ENCODE measurements around the gene HNRNPA2B1.
"Not testable (repeated sequence)": the region's sequence is repeated elsewhere in the genome, so short reads cannot be mapped to it uniquely, and the experiment has no call there.

HNRNPA2B1 gene

GRCh38 chr7:26178272-26178960 is 22.1 kb downstream of the HNRNPA2B1 start:
- H3K4me1 ChIP-seq (ENCODE audit: control insufficient read depth in 2 of 2, insufficient read depth in 2 of 2, low read length in 2 of 2), result no peaks in the 10 kb centered on the region
- H3K9ac ChIP-seq (ENCODE audit: low read depth in 1 of 2, low read length in 2 of 2), result no peak overlapping the region
- H3K27me3 ChIP-seq (ENCODE audit: control insufficient read depth in 2 of 2, insufficient read depth in 2 of 2, low read length in 2 of 2), result no peaks in the 10 kb centered on the region
- no peak overlapping the region for H3K4me3 ChIP-seq (ENCODE audit: low read length in 2 of 2)
- peaks cover 0 to 2% of the 10 kb centered on the region in 2 donors for H3K36me3 ChIP-seq (ENCODE audit: control insufficient read depth in 2 of 2, insufficient read depth in 2 of 2, low read length in 2 of 2)
- H3K27ac ChIP-seq (ENCODE audit: low read depth in 2 of 2, low read length in 2 of 2), result no peak overlapping the region
- H3K9me3 ChIP-seq (ENCODE audit: control insufficient read depth in 2 of 2, low read length in 2 of 2), result no peaks in the 10 kb centered on the region

- not testable (repeated sequence) for H3K4me1 ChIP-seq (ENCODE audit: control insufficient read depth in 2 of 2, insufficient read depth in 2 of 2, low read length in 2 of 2); H3K27ac ChIP-seq (ENCODE audit: low read depth in 2 of 2, low read length in 2 of 2); H3K9ac ChIP-seq (ENCODE audit: low read depth in 1 of 2, low read length in 2 of 2); H3K4me3 ChIP-seq (ENCODE audit: low read length in 2 of 2); H3K9me3 ChIP-seq (ENCODE audit: control insufficient read depth in 2 of 2, low read length in 2 of 2); H3K36me3 ChIP-seq (ENCODE audit: control insufficient read depth in 2 of 2, insufficient read depth in 2 of 2, low read length in 2 of 2); H3K27me3 ChIP-seq (ENCODE audit: control insufficient read depth in 2 of 2, insufficient read depth in 2 of 2, low read length in 2 of 2)
Observed at GRCh38 chr7:26177269-26177668, 23.3 kb downstream of the HNRNPA2B1 start.

- H3K4me1 ChIP-seq (ENCODE audit: control insufficient read depth in 2 of 2, insufficient read depth in 2 of 2, low read length in 2 of 2); H3K27me3 ChIP-seq (ENCODE audit: control insufficient read depth in 2 of 2, insufficient read depth in 2 of 2, low read length in 2 of 2); H3K36me3 ChIP-seq (ENCODE audit: control insufficient read depth in 2 of 2, insufficient read depth in 2 of 2, low read length in 2 of 2); H3K27ac ChIP-seq (ENCODE audit: low read depth in 2 of 2, low read length in 2 of 2); H3K9me3 ChIP-seq (ENCODE audit: control insufficient read depth in 2 of 2, low read length in 2 of 2); H3K9ac ChIP-seq (ENCODE audit: low read depth in 1 of 2, low read length in 2 of 2); H3K4me3 ChIP-seq (ENCODE audit: low read length in 2 of 2): not testable (repeated sequence)
Observed at GRCh38 chr7:26176696-26177095, 23.9 kb downstream of the HNRNPA2B1 start.

- not testable (repeated sequence) for H3K9me3 ChIP-seq (ENCODE audit: control insufficient read depth in 2 of 2, low read length in 2 of 2); H3K27me3 ChIP-seq (ENCODE audit: control insufficient read depth in 2 of 2, insufficient read depth in 2 of 2, low read length in 2 of 2); H3K9ac ChIP-seq (ENCODE audit: low read depth in 1 of 2, low read length in 2 of 2); H3K4me1 ChIP-seq (ENCODE audit: control insufficient read depth in 2 of 2, insufficient read depth in 2 of 2, low read length in 2 of 2); H3K36me3 ChIP-seq (ENCODE audit: control insufficient read depth in 2 of 2, insufficient read depth in 2 of 2, low read length in 2 of 2); H3K4me3 ChIP-seq (ENCODE audit: low read length in 2 of 2); H3K27ac ChIP-seq (ENCODE audit: low read depth in 2 of 2, low read length in 2 of 2)
Observed at GRCh38 chr7:26175903-26176302, 24.6 kb downstream of the HNRNPA2B1 start.

- H3K27me3 ChIP-seq (ENCODE audit: control insufficient read depth in 2 of 2, insufficient read depth in 2 of 2, low read length in 2 of 2), result no peaks in the 10 kb centered on the region
Observed at GRCh38 chr7:26172048-26172447, 28.5 kb downstream of the HNRNPA2B1 start.

GRCh38 chr7:26171601-26172000 is 28.9 kb downstream of the HNRNPA2B1 start:
- no peaks in the 10 kb centered on the region for H3K27me3 ChIP-seq (ENCODE audit: control insufficient read depth in 2 of 2, insufficient read depth in 2 of 2, low read length in 2 of 2)
- no peak overlapping the region for H3K9ac ChIP-seq (ENCODE audit: low read depth in 1 of 2, low read length in 2 of 2)
- no peak overlapping the region for H3K27ac ChIP-seq (ENCODE audit: low read depth in 2 of 2, low read length in 2 of 2)
- no peaks in the 10 kb centered on the region for H3K9me3 ChIP-seq (ENCODE audit: control insufficient read depth in 2 of 2, low read length in 2 of 2)
- H3K4me1 ChIP-seq (ENCODE audit: control insufficient read depth in 2 of 2, insufficient read depth in 2 of 2, low read length in 2 of 2), result peaks cover 8 to 9% of the 10 kb centered on the region in 2 donors
- H3K4me3 ChIP-seq (ENCODE audit: low read length in 2 of 2), result no peak overlapping the region
- peaks cover 0 to 2% of the 10 kb centered on the region in 2 donors for H3K36me3 ChIP-seq (ENCODE audit: control insufficient read depth in 2 of 2, insufficient read depth in 2 of 2, low read length in 2 of 2)

More at GRCh38 chr7:26172048-26172447, 28.5 kb downstream of the HNRNPA2B1 start:
- peaks cover 0 to 2% of the 10 kb centered on the region in 2 donors for H3K36me3 ChIP-seq (ENCODE audit: control insufficient read depth in 2 of 2, insufficient read depth in 2 of 2, low read length in 2 of 2)
- no peak overlapping the region for H3K4me3 ChIP-seq (ENCODE audit: low read length in 2 of 2)
- no peak overlapping the region for H3K27ac ChIP-seq (ENCODE audit: low read depth in 2 of 2, low read length in 2 of 2)
- no peak overlapping the region for H3K9ac ChIP-seq (ENCODE audit: low read depth in 1 of 2, low read length in 2 of 2)
- H3K4me1 ChIP-seq (ENCODE audit: control insufficient read depth in 2 of 2, insufficient read depth in 2 of 2, low read length in 2 of 2), result peaks cover 4 to 5% of the 10 kb centered on the region in 2 donors
- no peaks in the 10 kb centered on the region for H3K9me3 ChIP-seq (ENCODE audit: control insufficient read depth in 2 of 2, low read length in 2 of 2)

- H3K4me1 ChIP-seq (ENCODE audit: control insufficient read depth in 2 of 2, insufficient read depth in 2 of 2, low read length in 2 of 2), result peaks cover 8 to 9% of the 10 kb centered on the region in 2 donors
- no peak overlapping the region for H3K9ac ChIP-seq (ENCODE audit: low read depth in 1 of 2, low read length in 2 of 2)
- H3K4me3 ChIP-seq (ENCODE audit: low read length in 2 of 2), result no peak overlapping the region
- H3K9me3 ChIP-seq (ENCODE audit: control insufficient read depth in 2 of 2, low read length in 2 of 2), result no peaks in the 10 kb centered on the region
- H3K36me3 ChIP-seq (ENCODE audit: control insufficient read depth in 2 of 2, insufficient read depth in 2 of 2, low read length in 2 of 2), result peaks cover 0 to 2% of the 10 kb centered on the region in 2 donors
- H3K27me3 ChIP-seq (ENCODE audit: control insufficient read depth in 2 of 2, insufficient read depth in 2 of 2, low read length in 2 of 2), result no peaks in the 10 kb centered on the region
- H3K27ac ChIP-seq (ENCODE audit: low read depth in 2 of 2, low read length in 2 of 2), result no peak overlapping the region
Observed at GRCh38 chr7:26170663-26171062, 29.9 kb downstream of the HNRNPA2B1 start.

GRCh38 chr7:26169271-26169670 is 31.3 kb downstream of the HNRNPA2B1 start:
- H3K9me3 ChIP-seq (ENCODE audit: control insufficient read depth in 2 of 2, low read length in 2 of 2), result no peaks in the 10 kb centered on the region
- peaks cover 8 to 9% of the 10 kb centered on the region in 2 donors for H3K4me1 ChIP-seq (ENCODE audit: control insufficient read depth in 2 of 2, insufficient read depth in 2 of 2, low read length in 2 of 2)
- H3K4me3 ChIP-seq (ENCODE audit: low read length in 2 of 2), result no peak overlapping the region
- no peak overlapping the region for H3K27ac ChIP-seq (ENCODE audit: low read depth in 2 of 2, low read length in 2 of 2)
- no peaks in the 10 kb centered on the region for H3K27me3 ChIP-seq (ENCODE audit: control insufficient read depth in 2 of 2, insufficient read depth in 2 of 2, low read length in 2 of 2)
- H3K9ac ChIP-seq (ENCODE audit: low read depth in 1 of 2, low read length in 2 of 2), result no peak overlapping the region
- H3K36me3 ChIP-seq (ENCODE audit: control insufficient read depth in 2 of 2, insufficient read depth in 2 of 2, low read length in 2 of 2), result peaks cover 0 to 2% of the 10 kb centered on the region in 2 donors

GRCh38 chr7:26168458-26169023 is 32.0 kb downstream of the HNRNPA2B1 start:
- Histone ChIP-seq H3K36me3 (ENCODE audit: control insufficient read depth in 2 of 2, insufficient read depth in 2 of 2, low read length in 2 of 2) (peaks cover 0 to 2% of the 10 kb centered on the region in 2 donors), H3K4me3 (ENCODE audit: low read length in 2 of 2) (no peak overlapping the region), H3K4me1 (ENCODE audit: control insufficient read depth in 2 of 2, insufficient read depth in 2 of 2, low read length in 2 of 2) (peaks cover 8 to 9% of the 10 kb centered on the region in 2 donors), H3K9me3 (ENCODE audit: control insufficient read depth in 2 of 2, low read length in 2 of 2) (no peaks in the 10 kb centered on the region), H3K9ac (ENCODE audit: low read depth in 1 of 2, low read length in 2 of 2) (no peak overlapping the region), H3K27me3 (ENCODE audit: control insufficient read depth in 2 of 2, insufficient read depth in 2 of 2, low read length in 2 of 2) (no peaks in the 10 kb centered on the region), H3K27ac (ENCODE audit: low read depth in 2 of 2, low read length in 2 of 2) (no peak overlapping the region)

GRCh38 chr7:26167303-26167934 is 33.1 kb downstream of the HNRNPA2B1 start:
- H3K27ac ChIP-seq (ENCODE audit: low read depth in 2 of 2, low read length in 2 of 2), result peak overlapping the region in 1 of 2 donors; percentile 23
- H3K36me3 ChIP-seq (ENCODE audit: control insufficient read depth in 2 of 2, insufficient read depth in 2 of 2, low read length in 2 of 2), result peaks cover 0 to 2% of the 10 kb centered on the region in 2 donors
- peak overlapping the region in 1 of 2 donors; percentile 32 for H3K9ac ChIP-seq (ENCODE audit: low read depth in 1 of 2, low read length in 2 of 2)
- peaks cover 8 to 9% of the 10 kb centered on the region in 2 donors for H3K4me1 ChIP-seq (ENCODE audit: control insufficient read depth in 2 of 2, insufficient read depth in 2 of 2, low read length in 2 of 2)
- no peaks in the 10 kb centered on the region for H3K27me3 ChIP-seq (ENCODE audit: control insufficient read depth in 2 of 2, insufficient read depth in 2 of 2, low read length in 2 of 2)
- no peak overlapping the region for H3K4me3 ChIP-seq (ENCODE audit: low read length in 2 of 2)
- no peaks in the 10 kb centered on the region for H3K9me3 ChIP-seq (ENCODE audit: control insufficient read depth in 2 of 2, low read length in 2 of 2)

Measured in mucosa of rectum (tissue), 2 donors.